ENCODE results near the gene SLC24A3.

Gene SLC24A3

GRCh38 chr20:19397226-19397625, 184.8 kb downstream of the SLC24A3 start:
- DNase-seq: no peak

DNA sequence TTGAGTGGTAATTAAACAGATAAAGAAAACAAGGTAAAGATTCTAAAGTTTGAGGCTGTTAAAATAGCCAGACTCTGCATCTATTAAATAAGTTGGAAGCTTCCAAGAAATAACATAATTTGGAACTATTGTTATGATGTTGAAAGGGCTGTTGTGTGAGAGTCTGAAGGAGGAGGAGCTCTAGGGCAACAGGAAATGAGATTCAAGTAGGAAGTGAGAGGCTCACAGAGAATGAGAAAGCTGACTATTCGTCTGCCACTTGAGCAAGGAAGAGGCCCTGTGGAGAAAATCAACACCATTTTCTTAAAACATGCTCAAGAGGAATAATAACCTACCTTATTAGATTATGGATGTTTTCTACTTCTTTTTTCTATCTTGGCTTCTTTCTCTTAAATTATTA, 185.2 kb downstream of the SLC24A3 start:
- DNase-seq: no peak

DNA sequence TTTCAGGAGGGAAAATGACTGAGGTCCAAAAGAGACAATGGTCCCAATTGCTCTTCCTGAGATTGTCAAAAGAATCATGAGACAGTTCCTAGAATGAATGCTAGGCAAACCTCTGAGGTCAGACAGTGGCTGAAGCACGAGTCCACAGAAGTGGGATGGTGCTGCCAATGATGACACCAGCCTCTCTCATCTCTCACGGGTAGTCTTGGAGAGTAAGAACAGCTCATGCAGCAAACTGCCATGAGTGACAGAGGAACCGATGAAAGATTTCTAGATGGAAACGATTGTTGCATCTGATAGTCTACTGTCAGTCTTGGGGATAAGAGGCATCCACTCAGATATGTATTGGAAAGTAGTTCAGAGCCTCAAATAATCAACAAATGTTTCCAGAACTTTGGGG, 188.7 kb downstream of the SLC24A3 start:
- DNase-seq: no peak

DNA sequence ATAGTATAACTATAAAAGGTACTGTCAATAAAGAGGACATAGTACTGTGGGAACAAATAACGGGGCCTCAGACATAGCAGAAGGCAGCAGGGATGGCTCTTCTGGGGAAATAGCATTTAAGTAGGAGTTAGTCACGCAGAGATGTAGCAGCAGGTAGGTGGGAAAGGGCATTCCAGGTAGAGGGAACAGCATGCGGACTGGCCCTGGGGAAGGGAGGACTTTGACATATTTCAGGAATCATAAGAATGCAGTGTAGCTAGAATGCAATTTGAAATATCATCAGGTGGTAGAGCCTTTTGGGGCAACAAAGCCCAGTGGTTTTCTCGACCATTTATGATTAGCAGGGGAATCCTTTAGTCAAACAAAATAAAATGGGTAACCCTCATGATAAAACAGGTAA, 191.1 kb downstream of the SLC24A3 start:
- no peak for DNase-seq

DNA sequence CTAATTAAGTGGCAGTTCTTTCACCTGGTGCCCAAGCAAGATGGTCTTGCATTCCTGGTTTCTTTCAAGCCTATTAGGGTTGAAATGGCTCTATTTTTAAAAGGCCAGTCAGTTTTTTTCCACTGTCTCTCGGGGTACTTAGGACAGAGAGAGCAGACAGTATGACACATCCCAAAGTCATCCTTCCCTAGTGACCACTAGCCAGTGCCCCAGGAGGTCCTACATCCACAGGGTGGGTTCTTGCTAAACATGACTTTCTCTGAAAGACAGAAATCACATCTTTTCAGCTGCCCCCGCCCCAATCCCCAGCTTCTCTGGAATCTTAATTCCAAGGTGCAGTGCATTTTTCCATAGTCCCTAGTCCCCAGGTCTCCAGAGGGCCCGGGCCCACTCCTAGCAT, 192.4 kb downstream of the SLC24A3 start:
- no peak for DNase-seq

GRCh38 chr20:19405958-19406357, 193.5 kb downstream of the SLC24A3 start:
- DNase-seq: no peak

DNA sequence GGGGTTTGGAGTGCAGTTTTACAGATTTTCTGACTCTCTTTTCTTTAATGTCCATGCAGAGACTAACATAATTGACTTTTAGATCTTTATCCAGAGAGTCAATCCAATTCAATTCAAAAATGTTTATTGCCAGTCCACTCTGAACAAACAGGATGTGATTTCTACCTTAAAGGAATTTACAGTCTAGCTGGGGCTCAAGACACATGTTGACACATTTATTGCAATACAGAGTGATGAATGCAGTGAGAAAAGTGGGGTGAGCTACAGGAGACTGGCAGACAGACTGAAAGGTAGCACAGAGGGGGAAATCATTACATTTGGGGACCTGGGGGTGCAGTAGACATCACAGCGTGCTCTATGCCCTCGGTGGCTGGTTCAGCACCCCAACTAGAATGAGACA, 193.9 kb downstream of the SLC24A3 start:
- no peak for DNase-seq

DNA sequence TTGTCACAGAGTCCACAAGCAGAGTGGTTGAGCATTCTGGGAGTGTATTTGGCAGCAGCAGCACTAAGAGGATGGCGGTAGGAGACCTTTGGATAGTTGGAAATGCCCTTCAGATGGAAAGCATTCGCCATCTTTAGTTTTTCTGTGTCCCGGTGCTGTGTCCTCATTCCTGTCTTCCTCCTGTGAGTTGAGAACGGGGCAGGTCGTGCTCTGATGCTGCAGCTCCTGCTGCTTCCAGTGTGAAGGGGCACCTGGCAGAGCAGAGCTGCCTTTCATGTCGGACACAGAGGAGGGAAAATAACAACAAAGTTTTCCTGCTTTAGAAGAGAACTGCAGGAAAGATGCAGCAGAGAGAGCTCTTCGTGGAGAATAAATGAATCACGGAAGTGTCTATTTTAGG, 194.8 kb downstream of the SLC24A3 start:
- DNase-seq: no peak

GRCh38 chr20:19407736-19408135, 195.3 kb downstream of the SLC24A3 start:
- peak; percentile 6 for DNase-seq

DNA sequence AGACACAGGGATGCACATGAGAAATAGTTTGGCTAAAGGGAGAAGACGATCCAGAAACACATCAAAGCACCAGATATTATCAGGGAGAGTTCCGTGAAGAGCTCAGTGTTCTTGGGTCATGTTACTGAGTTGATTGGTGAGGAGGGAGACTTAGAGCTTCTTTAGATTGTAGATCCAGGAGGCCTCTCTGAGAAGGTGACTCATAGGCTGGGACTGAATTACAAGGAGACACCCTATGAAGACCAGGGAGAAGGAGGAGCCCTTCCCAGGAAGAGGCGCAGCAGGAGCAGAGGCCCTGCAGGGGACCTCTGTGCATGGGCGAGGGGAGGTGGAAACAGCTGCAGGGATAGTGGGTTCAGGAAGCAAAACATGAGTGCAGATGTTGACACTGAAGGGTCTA, 196.5 kb downstream of the SLC24A3 start:
- DNase-seq: no peak

DNA sequence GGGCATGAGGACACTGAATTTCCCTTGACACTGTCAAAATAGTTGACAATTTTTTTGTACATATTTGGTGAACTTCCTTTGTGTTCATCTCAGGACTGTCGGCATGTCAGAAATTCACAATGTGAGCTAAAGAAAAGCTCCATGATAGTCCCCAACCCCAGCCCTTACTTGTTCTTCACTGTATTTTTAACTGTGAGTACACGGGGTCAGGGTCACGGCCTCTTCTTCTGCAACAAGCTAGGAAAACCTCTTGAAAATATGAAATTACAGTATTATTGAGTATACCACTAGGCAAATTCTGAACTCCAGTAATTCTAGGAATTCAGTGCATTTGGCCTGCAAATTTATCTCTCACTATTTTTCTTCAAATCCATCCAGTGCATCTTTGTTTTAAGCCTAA, 199.4 kb downstream of the SLC24A3 start:
- DNase-seq: no peak

DNA sequence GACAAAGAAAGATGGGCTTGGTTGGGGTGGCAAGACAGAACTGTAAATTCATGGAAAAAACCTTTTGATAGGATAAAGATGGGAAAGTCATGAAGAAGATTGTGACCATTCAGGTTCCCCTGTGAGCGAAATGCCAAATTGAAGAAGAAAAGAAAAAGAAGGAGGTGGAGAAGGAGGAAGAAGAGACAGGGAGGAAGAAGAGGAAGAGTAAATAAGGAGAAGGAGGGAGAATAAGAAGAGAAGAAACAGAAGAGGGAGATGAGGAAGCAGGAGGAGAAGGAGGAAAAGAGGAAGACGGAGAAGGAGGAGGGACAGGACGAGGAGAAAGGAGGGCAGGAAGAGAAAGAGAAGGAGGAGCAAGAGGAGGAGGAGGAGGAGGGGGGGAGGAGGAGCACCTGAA, 199.8 kb downstream of the SLC24A3 start:
- DNase-seq: no peak

GRCh38 chr20:19414600-19414999, 202.2 kb downstream of the SLC24A3 start:
- DNase-seq: no peak

DNA sequence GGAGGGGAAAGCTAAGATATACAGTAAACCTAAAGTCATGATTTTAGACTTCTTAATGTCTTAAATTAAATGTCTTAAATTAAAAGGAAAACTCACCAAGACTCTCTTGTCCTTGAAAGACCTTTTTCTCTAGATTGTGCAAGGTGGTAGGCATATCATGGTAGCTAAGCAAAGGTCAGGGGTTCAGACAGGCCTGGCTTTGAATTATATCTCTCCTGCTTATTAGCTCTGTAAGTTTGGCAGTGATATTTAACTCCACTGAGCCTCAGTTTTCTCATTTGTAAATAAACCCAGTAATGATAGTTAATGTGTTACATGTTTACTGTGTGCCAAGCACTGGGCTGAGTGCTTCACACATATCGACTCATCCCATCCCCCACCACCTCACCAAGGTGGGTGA, 203.3 kb downstream of the SLC24A3 start:
- DNase-seq: no peak

- no peak for DNase-seq
These were observed 204.2 kb downstream of the SLC24A3 start for GRCh38 chr20:19416627-19417026.

DNA sequence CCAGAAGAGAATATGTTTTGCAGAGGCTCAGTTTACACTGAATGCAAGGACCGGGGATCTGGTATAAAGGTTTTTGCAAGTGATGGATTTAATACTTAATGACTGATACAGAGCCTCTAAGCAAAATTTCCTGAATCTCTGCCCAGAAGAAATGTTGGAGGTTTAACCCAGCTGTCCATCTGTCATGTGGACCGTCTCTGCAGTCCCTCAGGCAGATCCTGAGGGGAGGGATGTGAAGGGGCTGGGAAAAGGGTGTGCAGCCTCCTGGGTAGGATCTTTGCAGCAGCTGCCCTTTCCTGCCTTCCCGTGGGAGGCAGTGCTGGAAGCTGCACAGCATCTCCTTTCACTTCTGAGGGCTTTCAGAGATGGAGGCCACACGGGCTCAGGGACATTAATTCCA, 207.0 kb downstream of the SLC24A3 start:
- DNase-seq: peak; percentile 8

DNA sequence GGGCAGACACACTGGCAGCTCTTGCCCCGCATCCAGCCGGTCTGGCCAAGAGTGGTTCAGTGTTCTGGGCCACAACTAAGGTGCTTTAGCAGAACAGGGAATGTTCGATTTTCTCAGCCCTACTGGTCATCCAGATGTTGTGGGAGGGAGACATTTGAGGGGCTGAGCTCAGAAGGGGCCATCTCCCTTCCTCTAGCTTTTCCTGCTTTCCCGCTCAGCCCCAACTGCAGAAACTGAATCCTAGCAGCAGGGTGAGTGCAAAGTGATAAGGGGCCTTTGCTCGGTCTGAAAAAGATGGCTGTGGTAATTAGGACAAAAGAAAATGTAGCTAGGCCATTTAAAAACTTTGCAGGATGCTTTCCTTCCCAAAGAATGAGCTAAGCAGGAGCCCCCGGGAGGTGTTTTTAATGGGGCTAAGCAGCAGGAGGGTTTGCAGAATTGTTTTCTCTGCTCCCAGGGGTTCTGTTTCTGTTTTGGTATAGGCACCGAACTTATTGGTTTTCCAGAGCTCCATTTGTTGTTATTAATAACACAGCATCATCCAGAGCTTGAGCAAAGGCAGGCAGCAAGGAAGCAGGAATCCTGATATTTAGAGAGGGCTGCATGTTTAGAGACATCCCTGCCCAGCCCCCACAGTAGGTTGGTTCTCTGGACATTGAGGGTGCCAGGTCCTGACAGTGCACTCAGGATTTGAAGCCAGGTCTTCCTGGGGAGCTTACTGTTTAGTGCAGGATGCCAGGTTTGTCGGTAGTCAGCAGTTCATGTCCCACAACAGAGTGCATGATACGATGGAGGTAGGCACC, 210.9 kb downstream of the SLC24A3 start:
- DNase-seq: peak; percentile 7

DNA sequence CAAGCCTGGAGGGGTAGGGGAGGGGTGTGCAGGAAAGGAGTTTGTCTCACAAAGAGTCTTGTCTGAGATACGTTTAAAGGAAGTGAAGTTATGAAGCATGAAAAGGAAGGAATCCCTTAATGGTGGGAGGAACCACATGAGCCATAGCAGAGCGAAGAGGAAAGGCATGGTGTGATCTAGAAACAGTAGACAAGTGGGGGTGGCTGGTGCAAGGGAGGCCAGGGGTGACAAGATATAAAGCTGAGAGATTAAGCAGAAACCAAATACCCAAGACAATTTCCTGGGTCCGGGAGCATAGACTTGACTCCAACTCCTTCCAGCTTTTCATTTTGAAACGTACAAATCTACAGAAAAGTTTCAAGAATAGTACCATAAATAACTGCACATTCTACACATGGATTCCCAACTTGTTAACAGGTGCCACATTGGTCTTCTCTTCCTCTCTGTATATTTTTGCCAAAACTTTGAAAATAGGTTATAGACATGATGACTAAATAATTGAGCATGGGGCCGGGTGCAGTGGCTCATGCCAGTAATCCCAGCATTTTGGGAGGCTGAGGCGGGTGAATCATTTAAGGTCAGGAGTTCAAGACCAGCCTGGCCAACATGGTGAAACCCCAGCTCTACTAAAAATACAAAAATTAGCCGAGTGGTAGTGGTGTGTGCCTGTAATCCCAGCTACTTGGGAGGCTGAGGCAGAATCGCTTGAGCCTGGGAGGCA, 211.6 kb downstream of the SLC24A3 start:
- no peak for DNase-seq

- DNase-seq: no peak
These were observed 213.9 kb downstream of the SLC24A3 start for GRCh38 chr20:19426356-19426755.

GRCh38 chr20:19427480-19427879, 215.0 kb downstream of the SLC24A3 start:
- no peak for DNase-seq

GRCh38 chr20:19427913-19428312, 215.5 kb downstream of the SLC24A3 start:
- no peak for DNase-seq

DNA sequence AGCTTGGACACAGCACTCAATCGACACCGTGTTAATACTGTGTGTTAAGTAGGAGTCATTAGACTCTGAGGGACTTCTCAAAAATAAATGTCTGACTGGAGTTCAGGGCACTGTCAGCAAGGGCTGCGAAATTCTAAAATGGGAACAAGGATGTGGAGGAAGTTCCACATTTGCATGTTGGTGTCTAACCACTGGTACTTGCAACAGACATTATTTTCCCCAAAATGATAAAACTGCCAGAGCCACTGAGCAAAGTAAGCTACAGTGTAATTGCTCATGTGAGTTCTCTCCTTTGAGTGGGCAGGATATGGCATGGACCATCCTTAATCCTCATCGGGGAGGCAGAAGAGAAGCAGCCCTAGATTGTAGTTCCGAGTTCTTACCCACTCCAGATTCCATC, 215.9 kb downstream of the SLC24A3 start:
- DNase-seq: no peak

- DNase-seq: no peak
These were observed 217.1 kb downstream of the SLC24A3 start for GRCh38 chr20:19429538-19429937.

DNA sequence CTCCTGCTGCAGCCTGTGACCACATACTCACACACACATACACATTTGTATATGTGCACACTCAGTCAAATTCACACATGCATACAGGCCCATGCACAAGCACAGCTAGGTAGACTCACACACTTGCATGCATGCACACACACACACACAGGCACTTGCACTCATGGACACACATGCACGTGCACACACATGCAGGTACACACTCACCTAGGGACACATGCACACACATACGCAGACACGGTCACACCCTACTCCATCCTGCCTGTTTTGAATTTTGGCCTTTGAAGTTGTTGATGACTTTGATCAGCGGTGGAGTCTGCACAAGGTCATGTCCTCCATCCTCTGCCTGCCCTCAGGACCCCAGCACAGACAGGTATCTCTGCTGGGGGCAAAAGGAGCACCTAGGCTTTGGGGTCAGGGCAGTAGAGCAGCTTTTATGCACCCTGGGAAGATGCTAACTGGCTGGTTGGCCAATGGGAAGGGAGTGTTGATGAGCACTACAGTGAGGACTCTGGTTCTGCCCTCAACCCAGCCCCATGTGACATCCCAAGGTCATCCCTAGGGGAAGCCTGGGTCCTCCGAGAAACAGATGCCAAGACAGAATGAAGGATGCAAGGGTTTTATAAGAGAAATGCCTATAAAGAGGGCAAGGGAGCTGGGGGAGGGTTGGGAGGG, 218.3 kb downstream of the SLC24A3 start:
- DNase-seq: no peak

Data from eye (tissue), 1 donor.